AG04449 (cell line): ENCODE results near the gene MKNK2.

Experiments used
- CTCF ChIA-PET: fragments of 350-600 bp; formaldehyde crosslinking; extraction: SDS; loops from one replicate; lab custom pipeline; 2021; ENCODE audit warnings: antibody characterized with exemption; lab: Yijun Ruan, JAX
- POLR2A ChIA-PET: fragments of 400-600, 350-600 bp; formaldehyde crosslinking; extraction: SDS; loops from one replicate; lab custom pipeline; 2020; ENCODE audit warnings: antibody characterized with exemption, inconsistent platforms; lab: Yijun Ruan, JAX
- DNase-seq: peaks from one replicate; pipeline ENCODE4 v3.0.0-alpha.2; 2010; ENCODE audit warnings: low read depth, low spot score
- H3K4me3 ChIP-seq: 2 replicates; pipeline ENCODE4 v1.5.1; 2011; ENCODE audit warnings: low read depth, mild to moderate bottlenecking, control low read depth, low read length
- TF ChIP-seq, protein P1 (sequence below): IDR thresholded peaks from one replicate; pipeline ENCODE4 v1.5.1; 2011; ENCODE audit warnings: mild to moderate bottlenecking, moderate library complexity, low read length, control low read depth, inconsistent platforms; ENCODE audit not compliant: insufficient read depth; ENCODE audit errors: missing control alignments

Gene MKNK2

DNA sequence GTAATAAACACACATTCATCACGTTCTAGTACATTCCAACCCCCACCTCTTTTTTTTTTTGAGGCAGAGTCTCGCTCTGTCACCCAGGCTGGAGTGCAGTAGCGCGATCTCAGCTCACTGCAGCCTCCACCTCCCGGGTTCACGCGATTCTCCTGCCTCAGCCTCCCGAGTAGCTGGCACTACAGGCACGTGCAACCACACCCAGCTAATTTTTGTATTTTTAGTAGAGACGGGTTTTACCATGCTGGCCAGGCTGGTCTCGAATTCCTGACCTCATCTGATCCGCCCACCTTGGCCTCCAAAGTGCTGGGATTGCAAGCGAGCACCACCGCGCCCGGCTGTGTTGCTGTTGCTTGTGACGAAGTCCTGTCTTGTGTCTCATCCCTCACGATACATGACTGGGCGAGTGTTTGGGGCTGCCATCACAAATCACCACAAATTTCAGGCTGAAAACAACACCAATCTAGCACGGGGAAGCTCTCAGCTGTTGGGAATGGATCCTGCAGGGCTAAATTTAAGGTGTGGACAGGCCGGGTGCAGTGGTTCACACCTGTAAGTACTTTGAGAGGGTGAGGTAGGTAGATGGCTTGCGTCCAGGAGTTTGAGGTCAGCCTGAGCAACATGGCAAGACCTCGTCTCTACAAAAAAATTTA lies 29.4 kb upstream of the MKNK2 start:
- H3K4me3 ChIP-seq: no peak overlapping the region
- ChIA-PET CTCF (interaction anchor here (1.3 to 1.6 kb wide), 3 partner anchors 8 to 150 kb away, joined by 3 to 4 read pairs (median 3); no protein-coding TSS in a partner anchor), POLR2A (no interaction called here)
- DNase-seq: no peak
- TF ChIP-seq, protein P1, sequence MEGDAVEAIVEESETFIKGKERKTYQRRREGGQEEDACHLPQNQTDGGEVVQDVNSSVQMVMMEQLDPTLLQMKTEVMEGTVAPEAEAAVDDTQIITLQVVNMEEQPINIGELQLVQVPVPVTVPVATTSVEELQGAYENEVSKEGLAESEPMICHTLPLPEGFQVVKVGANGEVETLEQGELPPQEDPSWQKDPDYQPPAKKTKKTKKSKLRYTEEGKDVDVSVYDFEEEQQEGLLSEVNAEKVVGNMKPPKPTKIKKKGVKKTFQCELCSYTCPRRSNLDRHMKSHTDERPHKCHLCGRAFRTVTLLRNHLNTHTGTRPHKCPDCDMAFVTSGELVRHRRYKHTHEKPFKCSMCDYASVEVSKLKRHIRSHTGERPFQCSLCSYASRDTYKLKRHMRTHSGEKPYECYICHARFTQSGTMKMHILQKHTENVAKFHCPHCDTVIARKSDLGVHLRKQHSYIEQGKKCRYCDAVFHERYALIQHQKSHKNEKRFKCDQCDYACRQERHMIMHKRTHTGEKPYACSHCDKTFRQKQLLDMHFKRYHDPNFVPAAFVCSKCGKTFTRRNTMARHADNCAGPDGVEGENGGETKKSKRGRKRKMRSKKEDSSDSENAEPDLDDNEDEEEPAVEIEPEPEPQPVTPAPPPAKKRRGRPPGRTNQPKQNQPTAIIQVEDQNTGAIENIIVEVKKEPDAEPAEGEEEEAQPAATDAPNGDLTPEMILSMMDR: no peak

DNA sequence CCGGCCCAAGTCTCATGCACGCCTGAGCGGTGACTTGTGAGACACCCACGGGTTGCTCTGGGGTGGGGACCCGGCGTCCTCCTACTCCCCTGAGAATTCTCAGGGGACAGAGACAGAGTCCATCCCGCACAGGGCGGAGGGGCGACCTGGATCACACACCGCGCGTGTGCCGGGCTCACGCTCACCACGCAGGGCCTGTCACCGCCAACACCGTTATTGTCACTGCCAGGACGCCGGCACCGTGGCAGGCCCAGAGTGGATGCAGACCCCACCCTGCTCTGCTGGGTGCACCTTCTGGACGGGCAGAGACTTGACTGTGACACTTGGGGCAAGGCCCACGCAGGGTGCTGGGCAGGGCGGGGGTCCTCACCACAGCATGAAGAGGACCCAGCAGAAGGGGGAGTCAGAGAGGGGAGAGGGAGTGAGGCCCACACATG lies 28.8 kb upstream of the MKNK2 start:
- POLR2A ChIA-PET: no interaction called here

GRCh38 chr19:2079076-2079864 lies 28.2 kb upstream of the MKNK2 start:
- ChIA-PET POLR2A (no interaction called here), CTCF (interaction anchor here (1.2 to 2.4 kb wide), 2 partner anchors 10 to 60 kb away, joined by 5 to 16 read pairs; no protein-coding TSS in a partner anchor)
- TF ChIP-seq, protein P1: no peak

More for the DNA sequence above, 28.8 kb upstream of the MKNK2 start:
- CTCF ChIA-PET: interaction anchor here (1.6 kb wide), 1 partner anchor 9 kb away, joined by 4 read pairs; no protein-coding TSS in a partner anchor
- no peak for DNase-seq
- TF ChIP-seq, protein P1: no peak
- no peak overlapping the region for H3K4me3 ChIP-seq

DNA sequence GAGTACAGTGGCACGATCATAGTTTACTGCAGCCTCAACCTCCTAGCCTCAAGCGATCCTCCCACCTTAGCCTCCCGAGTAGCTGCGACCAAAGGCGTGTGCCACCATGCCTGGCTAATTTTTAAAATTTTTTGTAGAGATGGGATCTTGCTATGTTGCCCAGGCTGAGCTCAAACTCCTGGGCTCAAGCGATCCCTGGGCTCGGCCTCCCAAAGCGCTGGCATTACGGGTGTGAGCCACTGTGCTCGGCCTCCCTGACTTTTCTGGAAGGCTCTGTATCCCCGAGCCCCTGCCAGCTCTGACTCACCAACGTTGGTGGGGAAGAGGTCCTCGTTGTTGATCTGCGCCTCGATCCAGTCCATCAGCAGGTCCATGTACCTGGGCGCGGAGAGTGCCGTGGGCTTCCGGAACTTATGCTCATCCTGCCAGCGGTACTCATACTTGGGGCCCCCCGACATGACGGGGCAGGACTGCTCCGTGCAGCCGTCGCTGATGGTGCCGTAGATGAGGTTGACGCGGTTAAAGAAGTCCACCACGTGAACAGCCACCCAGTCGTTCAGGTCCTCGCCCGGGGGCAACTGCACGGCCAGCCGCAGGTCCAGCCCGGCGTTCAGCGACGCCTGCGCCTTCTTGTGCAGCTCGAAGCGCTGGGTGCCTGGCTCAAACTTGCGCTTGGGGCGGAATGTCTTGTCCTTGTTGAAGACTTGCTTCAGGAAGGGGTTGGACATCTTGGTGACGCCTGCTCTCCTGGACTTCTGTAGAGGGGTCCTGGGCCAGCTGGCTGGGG lies 27.0 kb upstream of the MKNK2 start:
- CTCF ChIA-PET: interaction anchor here (1.2 to 2.4 kb wide), 2 partner anchors 9 to 58 kb away, joined by 5 to 16 read pairs; no protein-coding TSS in a partner anchor
- POLR2A ChIA-PET: no interaction called here
- TF ChIP-seq, protein P1: no peak

More at GRCh38 chr19:2079076-2079864, 28.2 kb upstream of the MKNK2 start:
- no peak for DNase-seq
- no peak overlapping the region for H3K4me3 ChIP-seq

GRCh38 chr19:2077398-2077797 lies 26.4 kb upstream of the MKNK2 start:
- H3K4me3 ChIP-seq: no peak overlapping the region
- TF ChIP-seq, protein P1: no peak
- no peak for DNase-seq
- ChIA-PET CTCF (interaction anchor here (2.4 kb wide), 1 partner anchor 8 kb away, joined by 16 read pairs; no protein-coding TSS in a partner anchor), POLR2A (no interaction called here)

More for the DNA sequence above, 27.0 kb upstream of the MKNK2 start:
- H3K4me3 ChIP-seq: no peak overlapping the region
- DNase-seq: no peak
